HG03565 (cell line): ENCODE results near the gene GPR21.

Experiments used
- ATAC-seq: cut with Tn5 transposase; IDR thresholded peaks from one replicate; pipeline ENCODE4 v1.9.1; 2021; ENCODE audit warnings: mild to moderate bottlenecking, moderate library complexity; ENCODE audit not compliant: unreplicated experiment

Gene GPR21

GRCh38 chr9:123062351-123063176, 29.1 kb downstream of the GPR21 start:
- ATAC-seq: no peak

- ATAC-seq: no peak
Observed at GRCh38 chr9:123063177-123063598, 29.7 kb downstream of the GPR21 start.

GRCh38 chr9:123063896-123064295, 30.4 kb downstream of the GPR21 start:
- ATAC-seq: no peak

DNA sequence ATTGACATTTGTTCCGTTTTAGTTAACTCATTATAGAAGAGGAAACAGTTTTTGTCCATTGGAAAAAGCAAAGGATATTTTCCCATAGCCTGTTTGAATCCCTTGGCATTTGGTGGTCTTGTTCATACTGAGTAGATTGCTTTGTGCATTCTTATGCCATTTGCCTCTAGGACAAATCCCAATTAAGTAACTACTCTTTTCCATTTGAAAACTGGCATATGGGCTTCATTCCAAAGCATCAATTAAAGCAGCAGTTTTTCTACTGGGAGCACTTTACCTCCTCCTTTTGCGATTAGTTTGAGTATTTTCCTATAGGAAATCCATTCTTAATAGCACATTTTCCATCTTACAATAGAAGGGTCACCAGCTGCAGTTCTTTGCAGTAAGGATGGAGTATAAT, 31.2 kb downstream of the GPR21 start:
- no peak for ATAC-seq

DNA sequence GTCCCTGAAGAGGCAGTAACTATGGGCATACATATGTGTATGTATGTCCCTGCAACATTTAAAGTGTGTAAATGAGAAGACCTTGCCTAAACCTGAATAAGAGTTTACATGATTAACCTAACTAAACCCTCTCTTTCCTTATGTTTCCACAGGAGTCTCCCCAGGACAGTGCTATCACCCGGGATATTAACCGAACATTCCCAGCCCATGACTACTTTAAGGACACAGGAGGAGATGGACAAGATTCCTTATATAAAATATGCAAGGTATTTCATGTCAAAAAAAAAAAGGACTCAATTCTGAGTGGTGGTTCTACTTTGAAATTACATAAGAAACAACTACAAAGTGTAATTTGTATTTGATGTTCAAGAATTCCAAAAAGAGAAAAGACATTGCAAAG, 31.7 kb downstream of the GPR21 start:
- no peak for ATAC-seq

GRCh38 chr9:123067136-123067535, 33.7 kb downstream of the GPR21 start:
- no peak for ATAC-seq

- no peak for ATAC-seq
Observed at GRCh38 chr9:123069010-123069481, 35.6 kb downstream of the GPR21 start.

- ATAC-seq: no peak
Observed at GRCh38 chr9:123070198-123070597, 36.7 kb downstream of the GPR21 start.

DNA sequence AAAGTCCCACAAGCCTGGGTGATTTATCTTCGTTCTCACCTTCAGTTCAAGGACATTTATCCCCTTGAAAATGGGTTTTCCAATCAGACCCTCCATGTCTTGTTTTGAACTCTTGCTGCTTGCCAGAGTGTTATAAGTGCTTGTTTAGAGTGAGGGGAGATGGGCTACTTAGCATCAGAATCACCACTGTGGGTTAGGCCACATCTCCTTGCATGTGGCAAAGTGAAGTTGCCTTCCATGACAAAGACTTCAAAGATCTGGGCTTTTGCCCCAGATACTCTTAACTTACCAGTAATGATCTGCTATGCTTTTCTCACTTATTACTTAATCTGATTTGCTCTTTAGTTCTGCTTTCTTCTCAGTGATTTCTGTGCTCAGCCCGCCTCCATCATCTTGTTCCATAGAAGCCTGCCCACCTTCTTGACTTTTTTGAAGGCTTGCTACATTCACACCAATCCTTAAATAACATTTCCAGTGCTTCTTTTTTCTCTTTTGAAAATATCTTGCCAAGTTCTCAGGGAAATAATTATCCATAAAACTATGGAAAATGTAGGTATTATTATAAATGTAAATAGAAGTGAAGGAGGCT, 39.0 kb downstream of the GPR21 start:
- ATAC-seq: no peak

- ATAC-seq: no peak
Observed at GRCh38 chr9:123073441-123073840, 40.0 kb downstream of the GPR21 start.

DNA sequence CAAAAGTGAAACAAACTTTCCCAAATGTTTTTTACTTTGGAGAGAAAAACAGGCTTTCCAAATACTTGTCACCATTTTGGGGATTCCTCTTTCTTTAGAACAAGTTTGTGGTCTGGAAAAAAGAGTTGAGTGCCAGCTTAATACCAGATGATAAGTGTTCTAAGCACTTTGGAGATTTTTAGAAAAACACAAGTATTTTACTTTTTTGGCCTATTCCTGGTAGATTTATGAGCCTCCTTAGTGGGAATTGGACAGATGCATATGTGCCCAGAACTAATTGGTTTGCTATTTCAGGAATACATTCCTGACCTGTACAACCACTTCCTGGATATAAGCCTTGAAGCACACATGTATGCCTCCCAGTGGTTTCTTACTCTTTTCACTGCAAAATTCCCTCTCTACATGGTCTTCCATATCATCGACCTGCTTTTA, 40.5 kb downstream of the GPR21 start:
- no peak for ATAC-seq

DNA sequence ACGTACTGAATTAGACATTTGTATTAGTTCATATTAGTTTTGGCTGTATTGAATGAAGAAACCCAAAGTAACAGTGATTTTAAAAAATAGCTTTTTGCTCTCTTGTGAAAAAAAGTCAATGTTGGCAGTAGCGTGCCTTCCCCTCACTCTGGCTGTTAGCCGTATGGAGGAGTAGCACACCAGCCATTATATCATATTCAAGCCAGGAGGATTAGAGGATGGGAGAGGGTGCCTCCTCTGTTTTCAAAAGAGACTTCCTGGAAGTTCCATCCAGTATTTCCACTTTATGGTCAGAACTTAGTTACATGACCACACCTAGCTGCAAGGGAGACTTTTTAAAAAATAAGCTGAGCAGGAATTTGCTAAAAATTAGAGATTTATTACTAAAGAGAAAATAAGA, 41.2 kb downstream of the GPR21 start:
- no peak for ATAC-seq

GRCh38 chr9:123080444-123080843, 47.0 kb downstream of the GPR21 start:
- ATAC-seq: no peak

- ATAC-seq: no peak
Observed at GRCh38 chr9:123081824-123082223, 48.4 kb downstream of the GPR21 start.

GRCh38 chr9:123083680-123084079, 50.2 kb downstream of the GPR21 start:
- ATAC-seq: no peak

- ATAC-seq: no peak
Observed at GRCh38 chr9:123084256-123084655, 50.8 kb downstream of the GPR21 start.
